ENCODE results near the gene SELPLG.
"Not testable (repeated sequence)": the region's sequence is repeated elsewhere in the genome, so short reads cannot be mapped to it uniquely, and the experiment has no call there.

SELPLG gene

GRCh38 chr12:108604208-108604941 lies 29.3 kb downstream of the SELPLG start:
- DNase-seq (ENCODE audit: low spot score): no peak

- no peak for DNase-seq (ENCODE audit: low spot score)
Observed at GRCh38 chr12:108603743-108604142, 30.0 kb downstream of the SELPLG start.

- DNase-seq (ENCODE audit: low spot score): no peak
Observed at GRCh38 chr12:108602976-108603704, 30.6 kb downstream of the SELPLG start.

- DNase-seq (ENCODE audit: low spot score): no peak
Observed at GRCh38 chr12:108602209-108602705, 31.4 kb downstream of the SELPLG start.

GRCh38 chr12:108600702-108601007 lies 33.0 kb downstream of the SELPLG start:
- DNase-seq (ENCODE audit: low spot score): no peak

- no peak for DNase-seq (ENCODE audit: low spot score)
Observed at GRCh38 chr12:108599948-108600701, 33.6 kb downstream of the SELPLG start.

- no peak for DNase-seq (ENCODE audit: low spot score)
Observed at GRCh38 chr12:108599541-108599940, 34.2 kb downstream of the SELPLG start.

GRCh38 chr12:108598553-108599250 lies 35.0 kb downstream of the SELPLG start:
- no peak for DNase-seq (ENCODE audit: low spot score)

GRCh38 chr12:108597559-108598471 lies 35.9 kb downstream of the SELPLG start, which contains the start of gene TMEM119:
TMEM119 (minus strand) TSS chr12:108598084; CDS start chr12:108592383, 5,701 bp downstream.
- peak; percentile 35 for DNase-seq (ENCODE audit: low spot score)

- no peak for DNase-seq (ENCODE audit: low spot score)
Observed at GRCh38 chr12:108596854-108597558, 36.7 kb downstream of the SELPLG start.

- no peak for DNase-seq (ENCODE audit: low spot score)
Observed at GRCh38 chr12:108595711-108596647, 37.7 kb downstream of the SELPLG start.

- no peak for DNase-seq (ENCODE audit: low spot score)
Observed at GRCh38 chr12:108594960-108595710, 38.6 kb downstream of the SELPLG start.

- no peak for DNase-seq (ENCODE audit: low spot score)
Observed at GRCh38 chr12:108594323-108594903, 39.3 kb downstream of the SELPLG start.

- DNase-seq (ENCODE audit: low spot score): no peak
Observed at GRCh38 chr12:108592033-108592909, 41.4 kb downstream of the SELPLG start.

- DNase-seq (ENCODE audit: low spot score): no peak
Observed at GRCh38 chr12:108591267-108591980, 42.3 kb downstream of the SELPLG start.

- not testable (repeated sequence) for DNase-seq (ENCODE audit: low spot score)
Observed at GRCh38 chr12:108590463-108590862, 43.2 kb downstream of the SELPLG start.
